ENCODE data around the gene STRA6. TPM values are rescaled to one million over a fixed set of nuclear protein-coding genes. Genes with fewer than 3 reads are reported as not detected.

The STRA6 gene
- polyA plus RNA-seq, 1 experiment = 10.9 TPM

DNA sequence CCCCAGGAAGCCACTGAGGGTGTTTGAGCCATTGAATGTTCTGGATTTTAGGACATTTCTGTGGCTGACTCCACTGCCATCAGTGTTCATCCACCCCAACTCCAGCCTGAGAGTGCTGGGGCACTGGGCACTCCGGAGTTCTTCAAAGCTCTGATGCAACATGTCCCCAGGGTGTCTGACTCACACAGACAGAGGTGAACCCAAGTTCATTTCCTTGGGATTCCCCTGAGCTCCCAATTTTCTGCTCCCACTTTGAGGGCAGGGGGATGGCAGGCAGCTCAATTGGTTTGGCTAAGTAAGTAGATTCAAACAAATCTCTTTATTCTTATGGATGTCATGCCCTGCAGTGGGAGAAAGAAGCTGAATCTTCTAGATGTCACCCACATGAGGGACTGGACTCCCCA, 2.2 kb downstream of the STRA6 start:
- CTCF ChIA-PET = interaction anchor here (1.2 to 1.6 kb wide), 3 partner anchors 10 to 122 kb away, joined by 3 read pairs; no protein-coding TSS in a partner anchor

GRCh38 chr15:74199297-74199652, 3.3 kb downstream of the STRA6 start:
- Histone ChIP-seq H3K4me3 (ENCODE audit: low read depth, low read length) (no peak overlapping the region), H3K36me3 (ENCODE audit: control insufficient read depth, insufficient read depth, low read length) (no peaks in the 10 kb centered on the region; the same call in 1 of the 2 replicates), H3K27me3 (ENCODE audit: control insufficient read depth, insufficient read depth, low read length) (no peaks in the 10 kb centered on the region)
- DNase-seq (ENCODE audit: low read depth) = no peak
- ChIA-PET CTCF (interaction anchor here (0.8 to 1.7 kb wide), 2 partner anchors 20 to 108 kb away, joined by 3 to 4 read pairs; no protein-coding TSS in a partner anchor), POLR2A (no interaction called here)
- TF ChIP-seq CTCF (IDR thresholded peaks at IDR 0.05; ENCODE audit: insufficient read depth, low read depth, low read length) = no peak

More for the DNA sequence above, 2.2 kb downstream of the STRA6 start:
- no peak for TF ChIP-seq CTCF (IDR thresholded peaks at IDR 0.05; ENCODE audit: insufficient read depth, low read depth, low read length)
- DNase-seq (ENCODE audit: low read depth) = no peak
- POLR2A ChIA-PET = no interaction called here
- H3K4me3 ChIP-seq (ENCODE audit: low read depth, low read length) = no peak overlapping the region
- no peaks in the 10 kb centered on the region for H3K27me3 ChIP-seq (ENCODE audit: control insufficient read depth, insufficient read depth, low read length)
- no peaks in the 10 kb centered on the region; the same call in 1 of the 2 replicates for H3K36me3 ChIP-seq (ENCODE audit: control insufficient read depth, insufficient read depth, low read length)

DNA sequence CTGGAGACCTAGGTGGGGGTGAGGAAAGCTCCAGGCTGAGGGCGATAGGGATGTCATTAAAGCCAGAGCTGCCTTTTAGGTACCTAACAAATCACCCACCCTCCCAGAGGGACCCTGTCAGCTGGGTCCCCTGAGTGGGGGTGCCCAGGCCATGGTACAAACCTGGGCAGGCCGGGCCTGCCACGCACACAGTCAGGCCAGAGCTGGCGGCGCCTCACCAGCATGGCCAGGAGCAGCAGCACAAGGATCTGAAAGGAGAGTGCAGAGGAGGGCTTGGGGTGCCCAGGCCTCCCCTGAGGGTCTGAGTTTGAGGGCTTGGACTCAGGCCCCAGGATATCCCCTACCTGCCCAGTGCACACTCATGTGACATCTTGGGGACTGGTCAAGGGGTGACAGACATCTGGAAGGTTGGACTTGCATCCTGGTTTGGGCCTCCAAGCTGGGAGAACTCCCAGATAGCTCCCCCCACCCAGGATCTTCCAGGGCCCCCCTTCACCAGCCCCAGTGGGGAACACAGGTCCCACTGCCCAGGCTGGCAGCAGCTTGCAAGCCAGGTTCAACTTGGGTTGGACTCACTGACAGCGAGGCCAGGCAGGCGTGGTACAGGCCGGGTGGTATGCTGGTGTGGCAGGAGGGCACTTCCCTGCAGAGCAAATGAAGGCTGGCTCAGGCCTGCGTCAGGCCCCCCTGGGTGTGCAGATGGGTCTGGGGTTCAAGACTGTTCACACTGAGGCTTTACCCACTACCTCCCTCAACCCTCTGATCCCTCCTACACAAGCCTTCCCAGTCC, 5.2 kb downstream of the STRA6 start:
- no peak overlapping the region for H3K4me3 ChIP-seq (ENCODE audit: low read depth, low read length)
- no peaks in the 10 kb centered on the region; the same call in 1 of the 2 replicates for H3K36me3 ChIP-seq (ENCODE audit: control insufficient read depth, insufficient read depth, low read length)
- DNase-seq (ENCODE audit: low read depth) = no peak
- TF ChIP-seq CTCF (IDR thresholded peaks at IDR 0.05; ENCODE audit: insufficient read depth, low read depth, low read length) = no peak
- POLR2A ChIA-PET = no interaction called here
- H3K27me3 ChIP-seq (ENCODE audit: control insufficient read depth, insufficient read depth, low read length) = no peaks in the 10 kb centered on the region
- CTCF ChIA-PET = interaction anchor here (0.6 to 1.1 kb wide), 3 partner anchors 14 to 160 kb away, joined by 3 to 4 read pairs (median 3); no protein-coding TSS in a partner anchor

GRCh38 chr15:74196175-74196574, 6.4 kb downstream of the STRA6 start:
- ChIA-PET POLR2A (interaction anchor here (0.5 to 0.9 kb wide), 2 partner anchors 23 kb away, joined by 3 read pairs; partner anchors contain the start of gene ISLR), CTCF (interaction anchor here (0.8 to 1.2 kb wide), 7 partner anchors 9 to 159 kb away, joined by 3 to 5 read pairs (median 3); no protein-coding TSS in a partner anchor)
- Histone ChIP-seq H3K4me3 (ENCODE audit: low read depth, low read length) (no peak overlapping the region), H3K27me3 (ENCODE audit: control insufficient read depth, insufficient read depth, low read length) (no peaks in the 10 kb centered on the region), H3K36me3 (ENCODE audit: control insufficient read depth, insufficient read depth, low read length) (no peaks in the 10 kb centered on the region; the same call in 1 of the 2 replicates)
- peak; percentile 89 for DNase-seq (ENCODE audit: low read depth)
- no peak for TF ChIP-seq CTCF (IDR thresholded peaks at IDR 0.05; ENCODE audit: insufficient read depth, low read depth, low read length)

All from BJ (cell line).